Stimulated activated CD8-positive, alpha-beta memory T cell treated with anti-CD3 and anti-CD28 coated beads, Interleukin-4, amount 100 ng/mL, for 1 hour (primary cell): ENCODE data around the gene ILDR2.

ENCODE experiments used
- DNase-seq, 2 donors: peaks; one replicate each; pipeline ENCODE4 v3.0.0-alpha.2; 2020; ENCODE audit warnings: low read depth in 2 of 2, low spot score in 1 of 2

Gene ILDR2

DNA sequence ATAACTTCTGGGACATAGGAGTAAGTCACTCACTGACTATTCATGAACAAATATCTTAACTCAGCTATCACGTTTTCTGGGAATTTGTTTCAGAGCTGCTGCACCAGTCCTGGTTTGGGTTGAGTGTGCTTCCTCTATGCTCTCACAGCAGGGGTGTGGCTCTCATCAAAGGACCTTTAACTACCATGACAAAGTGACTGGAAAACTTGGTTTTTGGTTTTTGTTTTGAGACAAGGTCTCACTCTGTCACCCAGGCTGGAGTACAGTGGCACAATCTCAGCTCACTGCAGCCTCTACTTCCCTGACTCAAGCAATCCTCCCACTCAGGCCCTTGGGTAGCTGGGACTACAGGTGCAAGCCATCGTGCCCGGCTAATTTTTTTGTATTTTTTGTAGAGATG, 4.1 kb downstream of the ILDR2 start:
- no peak for DNase-seq

DNA sequence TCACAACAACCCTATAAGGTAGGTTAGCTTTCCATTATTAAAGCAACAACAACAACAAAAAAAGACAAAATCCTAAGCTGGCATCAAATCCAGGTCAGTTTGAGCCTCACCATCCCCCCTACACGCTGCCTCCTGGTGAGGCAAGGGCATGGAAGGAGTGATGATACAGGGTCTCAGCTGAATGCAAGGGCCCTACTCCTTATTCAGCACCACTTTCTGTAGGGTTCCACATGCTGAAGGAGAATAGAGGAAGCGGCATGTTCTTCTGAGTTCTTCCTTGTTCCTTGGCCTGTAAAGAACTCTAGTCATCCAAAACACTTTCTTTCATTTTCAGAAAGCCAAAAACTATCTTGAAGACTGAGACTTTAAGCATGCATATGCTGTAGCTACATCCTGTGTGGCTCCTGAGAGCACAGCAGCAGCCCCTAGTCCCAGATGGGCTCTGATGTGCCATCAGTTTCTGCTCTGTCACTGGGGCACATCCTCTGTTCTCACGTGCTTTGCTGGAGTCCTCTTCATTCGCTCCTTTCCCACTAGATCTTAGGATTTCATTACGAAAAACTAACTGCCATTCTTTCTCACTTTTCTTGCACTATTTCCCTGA, 6.2 kb downstream of the ILDR2 start:
- DNase-seq = no peak

DNA sequence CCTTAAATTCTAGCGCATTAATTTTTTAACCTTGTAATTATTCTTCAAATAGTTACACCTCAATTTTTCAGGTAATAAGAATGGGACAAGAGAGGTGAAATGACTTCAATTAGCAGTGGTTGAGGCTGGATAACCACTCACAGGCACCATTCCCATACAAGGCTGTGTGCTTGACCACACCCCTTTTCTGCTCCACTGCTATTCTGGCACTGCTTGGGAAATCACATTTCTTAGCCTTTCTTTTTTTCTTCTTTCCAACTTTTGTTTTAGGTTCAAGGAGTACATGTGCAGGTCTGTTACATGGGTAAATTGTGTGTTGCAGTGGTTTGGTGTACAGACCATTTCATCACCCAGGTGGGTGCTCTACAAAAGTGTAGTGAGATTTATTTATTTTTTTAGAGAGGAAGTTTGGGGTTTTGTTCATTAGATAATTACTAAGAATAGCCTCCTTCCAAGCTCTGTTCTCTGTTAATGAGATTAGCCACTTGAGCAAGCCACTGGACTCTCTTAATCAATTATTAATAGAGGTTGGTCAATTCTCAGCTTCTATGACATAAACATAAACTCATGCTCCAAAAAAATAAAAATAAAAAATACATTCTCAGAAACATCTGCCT, 14.4 kb downstream of the ILDR2 start:
- DNase-seq = no peak

DNA sequence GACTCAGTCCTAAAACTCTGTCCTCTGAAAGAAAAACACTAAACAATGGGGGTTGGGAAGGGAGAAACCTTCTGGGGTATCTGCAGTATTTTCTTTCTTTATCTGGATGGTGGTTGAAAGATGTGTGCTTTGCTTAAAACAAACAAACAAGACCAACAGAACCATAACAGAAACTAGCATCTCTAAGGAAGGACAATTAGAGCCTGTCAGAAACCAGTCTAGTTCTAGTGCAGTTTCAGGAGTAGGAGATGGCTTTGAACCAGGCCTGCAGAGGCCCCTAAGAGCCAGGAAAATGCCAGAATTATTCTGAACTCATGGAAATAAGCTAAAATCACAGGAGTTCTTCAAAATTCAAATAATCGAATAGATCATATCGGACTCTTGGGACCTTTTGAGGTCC, 18.5 kb downstream of the ILDR2 start:
- no peak for DNase-seq

DNA sequence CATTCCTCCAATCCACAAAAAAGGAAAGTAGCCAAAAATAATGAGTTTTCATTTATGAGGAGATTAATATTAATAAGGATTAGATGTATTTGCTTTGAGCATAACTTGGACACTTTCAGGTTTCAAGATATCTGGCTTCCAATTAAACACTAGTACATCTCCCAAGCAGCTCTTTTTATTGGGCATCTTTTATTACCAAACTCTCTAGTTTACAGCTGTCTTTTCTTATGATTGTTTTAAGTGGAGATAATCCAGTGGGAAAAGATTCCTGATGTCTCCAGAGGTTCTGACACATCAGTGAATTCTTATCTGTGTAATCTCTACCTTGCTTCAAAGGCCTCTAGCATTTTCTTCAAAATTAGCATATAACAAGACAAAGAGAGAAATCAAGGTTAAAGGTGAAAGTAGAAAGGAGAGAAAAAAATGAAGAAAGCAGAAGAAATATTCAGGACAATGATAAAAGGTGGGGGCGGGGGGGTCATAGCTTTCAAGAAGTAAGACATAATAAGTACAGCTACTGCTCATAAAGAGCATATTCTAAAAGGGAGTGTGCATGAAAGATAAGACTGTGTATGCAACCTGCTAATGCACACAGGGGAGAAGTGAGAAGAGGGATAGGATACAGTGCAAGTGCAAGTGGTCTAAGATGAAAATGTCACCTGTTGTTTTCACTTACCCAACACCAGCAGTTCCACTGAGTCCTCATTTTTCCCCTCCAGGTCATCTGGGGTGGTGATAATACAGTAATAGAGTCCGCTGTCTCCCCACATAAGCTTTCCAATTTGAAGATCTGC, 19.1 kb downstream of the ILDR2 start:
- no peak for DNase-seq

DNA sequence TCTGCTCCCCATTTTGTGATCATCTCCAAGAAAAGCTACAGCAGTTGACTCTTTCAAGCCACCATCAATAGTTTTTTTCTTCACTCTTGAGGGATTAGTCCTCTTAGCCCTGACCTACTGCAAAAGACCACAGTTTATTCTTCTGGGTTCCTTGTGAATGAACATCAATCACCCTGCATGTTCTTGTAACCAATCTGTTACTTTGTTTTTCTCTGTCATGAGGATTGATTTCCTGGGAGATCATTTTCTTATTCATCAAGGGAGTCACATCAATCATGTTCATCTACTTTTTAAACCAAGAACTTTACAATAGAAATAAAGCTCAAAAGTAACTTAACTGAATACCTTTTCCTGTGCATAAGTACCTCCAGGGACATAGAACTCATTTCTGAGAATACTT, 21.8 kb downstream of the ILDR2 start:
- DNase-seq = no peak

DNA sequence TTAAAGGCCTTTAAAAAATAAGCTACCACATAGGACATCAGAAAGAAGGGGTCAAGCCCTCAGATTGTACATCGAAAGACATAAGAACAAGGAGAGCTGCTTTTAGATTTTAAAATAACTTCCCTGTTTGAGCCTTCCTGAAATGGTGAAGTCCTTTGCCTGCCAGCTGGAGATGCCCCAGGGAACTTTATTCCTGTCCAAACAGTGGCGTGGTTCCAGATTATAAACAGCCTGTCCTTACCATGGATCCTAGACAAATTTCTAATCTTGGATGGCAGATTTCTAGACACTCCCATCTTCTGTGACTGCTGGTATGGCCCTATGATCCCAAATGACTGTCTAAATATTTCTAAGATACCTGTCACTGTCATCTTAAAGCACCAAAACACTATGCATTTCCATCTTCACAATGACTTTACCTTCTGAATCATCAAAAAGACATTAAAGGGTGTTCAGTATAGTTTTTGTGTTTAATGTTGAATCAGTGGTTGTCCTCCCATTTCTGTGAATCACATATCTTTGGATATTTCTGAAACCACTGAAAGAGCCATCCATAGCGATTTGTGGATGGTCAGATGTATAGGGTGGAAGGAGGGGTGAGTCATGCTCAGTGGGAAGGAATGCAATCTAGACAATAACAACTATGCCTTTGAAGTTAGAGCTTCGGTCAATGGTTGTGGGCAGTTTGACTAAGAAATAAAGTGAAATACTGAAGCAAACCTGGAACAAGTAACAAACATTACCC, 23.2 kb downstream of the ILDR2 start:
- DNase-seq = no peak

DNA sequence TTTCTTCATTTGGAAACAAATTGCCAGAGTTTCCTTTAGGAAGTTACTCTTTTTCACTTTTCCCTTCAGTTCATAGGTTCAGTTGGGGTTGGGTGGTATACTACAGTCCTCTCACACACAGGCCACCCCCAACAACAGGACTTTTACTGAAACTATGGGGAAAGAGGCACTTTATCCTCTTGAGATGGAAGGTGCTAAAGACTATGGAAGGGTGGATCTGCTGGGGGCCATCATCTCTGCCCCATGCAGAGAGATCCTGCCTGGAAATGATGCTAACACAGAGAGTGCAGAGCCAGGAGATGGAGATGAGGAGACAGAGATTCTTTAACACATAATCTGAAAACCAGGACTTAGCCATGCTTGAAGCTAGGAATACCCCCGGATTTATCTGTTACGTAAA, 24.3 kb downstream of the ILDR2 start:
- DNase-seq = no peak

DNA sequence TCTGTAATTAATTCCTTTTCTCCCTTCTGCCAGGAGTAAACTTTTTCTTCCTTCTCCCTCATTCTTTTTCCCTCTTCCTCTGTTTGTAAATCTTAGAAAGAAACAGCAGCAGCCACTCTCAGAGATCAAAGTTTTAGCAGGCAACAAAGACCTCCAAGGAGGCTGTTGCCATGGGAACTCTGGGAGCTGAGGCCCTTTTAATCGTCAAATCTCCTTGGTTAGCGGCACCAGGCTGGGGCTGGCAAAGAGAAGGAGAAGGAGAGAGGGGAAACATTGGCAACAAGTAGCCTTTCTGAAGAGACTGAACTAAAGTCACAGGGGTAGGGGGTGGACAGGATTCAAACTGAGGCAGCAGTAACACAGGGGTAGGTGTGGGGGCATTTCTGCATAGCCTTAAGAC, 25.2 kb downstream of the ILDR2 start:
- no peak for DNase-seq

DNA sequence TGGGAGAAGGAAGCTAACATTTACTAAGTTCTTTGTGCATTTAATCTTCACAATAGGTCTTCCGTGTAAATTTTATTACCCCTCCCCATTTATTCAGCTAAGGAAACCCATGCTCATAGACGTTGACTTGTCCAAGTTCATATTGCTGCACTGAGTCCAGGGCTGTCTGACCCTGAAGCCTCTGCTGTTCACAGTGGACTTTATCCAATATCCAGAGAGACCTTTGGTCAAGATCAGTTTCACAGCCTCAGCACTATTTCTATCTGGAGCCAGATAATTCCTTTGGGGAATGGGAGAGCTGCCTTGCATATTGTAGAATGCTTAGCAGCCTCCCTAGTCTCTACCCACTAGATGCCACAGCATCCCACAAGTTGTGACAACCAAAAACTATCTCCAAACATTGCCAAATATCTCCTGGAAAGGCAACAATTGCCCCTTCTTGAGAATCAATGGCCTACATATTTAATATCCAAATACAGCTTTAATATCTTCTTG, 26.4 kb downstream of the ILDR2 start:
- DNase-seq = no peak

DNA sequence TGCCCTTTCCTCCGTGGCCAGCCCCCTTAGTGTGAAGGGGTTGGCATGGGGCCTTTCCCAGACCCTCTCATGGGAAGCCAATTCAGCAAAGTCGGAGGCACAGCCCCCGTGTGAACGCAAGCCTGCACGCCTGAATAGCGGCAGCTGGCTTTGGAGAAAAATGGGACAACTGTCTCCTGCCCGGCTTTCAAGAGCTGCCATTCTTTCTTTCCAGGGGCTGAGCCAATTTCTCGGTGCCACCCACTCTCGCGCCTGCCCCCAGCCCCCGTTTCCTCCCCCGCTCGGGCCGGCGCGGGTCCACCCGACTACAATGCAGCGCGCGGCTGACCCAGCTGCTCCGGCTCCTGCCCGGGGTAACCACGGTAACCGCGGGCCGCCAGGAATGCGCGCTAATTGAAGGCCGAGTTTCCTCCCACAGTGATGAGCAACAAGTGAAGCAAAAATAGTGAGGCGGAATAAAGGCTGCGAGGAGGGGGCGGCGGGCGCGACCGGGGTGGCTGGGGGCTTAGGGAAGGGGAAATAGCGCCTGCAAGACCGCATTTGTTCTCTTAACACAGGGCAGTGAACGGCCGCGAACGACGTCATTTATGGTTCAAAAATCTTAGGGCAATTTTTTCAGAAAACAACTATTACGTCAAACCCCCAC, 27.8 kb downstream of the ILDR2 start:
- DNase-seq = no peak

DNA sequence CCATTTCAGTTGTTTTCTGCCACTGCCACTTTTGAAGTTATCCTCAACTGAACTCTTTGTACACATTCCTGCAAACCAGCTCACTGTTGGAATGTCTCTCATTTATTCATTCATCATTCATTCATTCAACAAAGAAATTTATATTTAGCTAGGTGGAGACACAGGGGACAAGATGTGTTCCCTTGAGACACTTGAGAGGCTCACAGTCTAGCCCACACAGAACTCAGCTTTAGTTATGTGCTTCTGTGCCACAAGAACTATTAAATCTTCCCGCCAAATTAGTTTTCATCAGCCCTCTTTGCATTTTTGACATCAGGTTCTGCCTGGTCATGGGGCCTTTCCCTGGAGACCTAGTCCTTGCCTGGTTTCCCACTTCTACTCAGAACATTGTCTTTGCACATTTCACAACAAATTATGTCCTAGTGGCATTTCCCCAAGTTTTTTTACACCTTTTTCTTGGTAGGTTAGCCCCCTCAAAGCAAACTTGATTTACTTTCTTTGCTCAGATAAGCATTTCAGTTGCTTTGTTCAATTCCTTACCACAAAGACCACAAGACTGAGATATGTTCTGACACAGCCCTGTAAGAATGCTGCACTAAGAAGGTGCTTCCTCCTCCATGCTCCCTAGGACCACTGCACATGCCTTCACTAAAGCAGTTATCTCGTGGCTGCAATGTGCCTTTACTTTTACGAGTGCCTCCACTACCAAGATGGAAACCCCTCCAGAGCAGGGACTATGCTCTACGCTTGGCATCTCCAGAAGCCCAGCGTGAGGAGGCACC, 31.0 kb downstream of the ILDR2 start:
- DNase-seq = no peak

DNA sequence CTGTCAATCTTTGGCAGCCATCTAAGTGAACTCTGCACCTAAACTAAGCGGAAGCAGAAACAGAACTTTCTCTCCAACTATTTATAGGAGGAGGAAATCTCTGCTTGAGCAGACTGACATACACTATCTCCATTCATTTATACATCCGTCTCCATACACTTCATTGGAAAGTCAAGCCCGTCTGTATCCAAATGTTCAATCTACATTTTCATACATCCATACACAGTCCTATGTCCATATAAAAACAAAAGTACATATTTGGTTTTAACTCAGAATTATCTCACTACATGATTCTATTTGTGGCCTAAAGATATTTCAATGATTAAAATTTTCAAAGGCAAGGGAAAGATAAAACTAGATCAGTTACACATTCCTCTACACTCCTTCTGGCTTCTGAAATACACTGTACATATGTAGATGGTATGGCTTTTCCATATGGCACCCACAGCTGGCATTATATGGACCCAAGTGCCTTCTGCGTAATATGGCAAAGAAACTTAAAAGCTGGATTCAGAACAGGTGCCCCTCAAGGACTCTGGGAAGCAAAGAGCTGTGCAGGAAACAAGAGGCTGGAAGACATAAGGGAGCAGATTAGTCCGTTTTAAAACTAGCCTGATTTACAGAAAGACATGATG, 35.5 kb downstream of the ILDR2 start:
- no peak for DNase-seq

DNA sequence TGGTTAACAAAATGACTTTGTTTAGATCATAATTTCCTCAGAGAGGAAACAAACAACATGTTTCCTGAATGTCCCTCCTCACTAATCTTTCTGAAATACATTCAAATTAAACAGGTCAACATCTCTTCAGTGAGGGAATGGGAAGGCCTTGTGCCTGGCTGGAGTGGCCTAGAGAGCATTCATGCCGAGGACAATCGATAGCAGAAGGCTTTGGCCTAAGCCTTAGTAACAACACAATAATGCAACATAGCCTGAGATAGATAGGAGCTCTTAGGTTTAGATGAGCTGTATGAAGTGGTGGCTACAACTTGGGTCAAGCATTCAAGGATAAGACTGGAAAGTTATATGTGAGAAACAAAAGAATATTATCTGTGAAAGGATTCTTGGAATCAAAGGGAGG, 37.4 kb downstream of the ILDR2 start:
- no peak for DNase-seq

DNA sequence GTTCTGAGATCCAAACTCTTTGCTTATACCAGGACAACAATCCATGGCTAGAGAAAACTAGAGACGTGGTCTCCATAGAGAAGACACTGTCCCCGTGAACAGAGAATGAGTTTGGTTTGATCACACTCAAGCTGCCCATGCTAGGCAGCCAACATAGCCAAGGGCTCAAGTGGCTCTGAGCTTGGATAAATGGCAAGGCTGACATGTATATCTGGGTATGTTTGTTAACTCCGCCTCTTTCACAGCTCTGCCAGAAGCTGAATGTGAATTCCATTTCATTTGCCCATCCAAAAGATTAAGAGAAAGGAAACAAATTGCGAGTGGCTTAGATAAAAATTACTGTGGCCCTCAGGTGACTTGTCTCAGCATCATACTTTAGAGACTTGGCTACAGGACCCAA, 38.0 kb downstream of the ILDR2 start:
- DNase-seq = no peak

DNA sequence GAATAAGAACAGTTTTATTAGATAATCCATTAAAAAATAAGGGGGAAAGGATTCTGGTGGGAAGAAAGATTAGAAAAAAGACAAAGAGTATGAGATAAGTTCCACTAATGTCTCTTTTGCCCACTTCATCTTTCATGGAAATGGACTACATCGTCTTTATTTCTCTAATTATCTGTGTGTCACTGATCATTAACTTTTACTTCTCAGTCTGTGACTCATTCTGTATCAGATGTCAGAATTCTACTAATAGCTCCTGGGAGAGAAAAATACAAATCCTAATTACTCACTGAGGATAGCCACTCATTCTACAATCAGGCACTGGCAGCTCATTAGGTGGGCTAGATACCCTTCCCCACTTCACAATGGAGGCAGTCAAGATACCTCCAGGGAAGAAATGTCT, 41.7 kb downstream of the ILDR2 start:
- no peak for DNase-seq

DNA sequence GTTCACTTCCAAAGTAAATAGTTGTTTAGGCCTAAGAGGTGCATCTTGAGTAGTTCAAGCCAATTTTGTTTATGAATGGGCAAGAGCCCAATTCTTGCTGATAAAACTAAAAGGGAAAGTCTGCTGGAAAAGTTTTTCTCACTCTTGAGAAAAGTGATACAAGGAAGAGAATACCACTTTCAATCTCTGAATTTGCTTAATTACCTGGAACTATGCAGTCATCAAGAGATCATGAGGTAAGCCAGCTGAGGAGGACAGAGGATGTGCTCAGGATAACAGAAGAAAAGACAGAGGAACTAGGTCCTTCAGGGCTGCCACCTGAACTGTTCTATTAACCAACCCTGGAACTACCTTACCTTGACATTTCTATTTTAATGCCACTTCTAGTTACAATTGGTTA, 42.2 kb downstream of the ILDR2 start:
- DNase-seq = no peak

DNA sequence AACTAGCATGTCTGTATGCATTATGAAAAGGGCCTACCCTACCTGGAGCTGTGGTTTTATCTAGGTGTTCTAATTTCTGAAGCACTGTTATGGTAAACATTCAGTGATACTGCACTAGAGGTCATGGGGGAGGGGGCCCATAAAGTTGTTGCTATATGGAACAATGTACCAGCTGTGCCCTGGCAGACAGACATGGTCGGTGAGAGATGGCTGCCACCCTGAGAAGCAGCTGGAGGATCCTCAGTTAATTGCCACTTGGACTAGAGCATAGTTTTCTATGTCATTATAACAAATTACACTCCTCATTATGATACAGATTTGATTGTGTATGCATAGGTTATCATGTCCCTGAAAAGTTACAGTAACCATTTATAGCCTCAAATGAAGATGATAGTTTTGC, 45.4 kb downstream of the ILDR2 start:
- DNase-seq = no peak

DNA sequence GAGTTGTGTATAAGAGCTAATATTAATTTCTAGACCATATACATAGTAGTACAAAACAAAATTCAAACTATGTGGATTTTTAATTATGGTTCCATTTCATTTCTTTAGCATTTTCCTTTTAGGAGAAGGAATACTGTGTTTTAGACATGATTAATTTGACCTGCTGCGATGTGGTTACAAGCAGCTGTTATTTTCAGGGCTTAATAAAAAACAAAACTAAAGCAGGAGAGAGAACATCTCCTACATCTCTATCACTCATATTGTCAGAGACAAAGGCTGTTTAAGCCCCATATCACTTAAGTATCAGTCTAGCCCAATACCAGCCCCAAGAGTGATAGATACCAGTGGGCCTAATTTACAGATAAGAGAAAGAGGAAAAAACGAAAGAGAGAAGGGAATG, 47.6 kb downstream of the ILDR2 start:
- DNase-seq = no peak
